Measurements from ENCODE around the gene PRKAG1.

- TF ChIP-seq, protein P1, sequence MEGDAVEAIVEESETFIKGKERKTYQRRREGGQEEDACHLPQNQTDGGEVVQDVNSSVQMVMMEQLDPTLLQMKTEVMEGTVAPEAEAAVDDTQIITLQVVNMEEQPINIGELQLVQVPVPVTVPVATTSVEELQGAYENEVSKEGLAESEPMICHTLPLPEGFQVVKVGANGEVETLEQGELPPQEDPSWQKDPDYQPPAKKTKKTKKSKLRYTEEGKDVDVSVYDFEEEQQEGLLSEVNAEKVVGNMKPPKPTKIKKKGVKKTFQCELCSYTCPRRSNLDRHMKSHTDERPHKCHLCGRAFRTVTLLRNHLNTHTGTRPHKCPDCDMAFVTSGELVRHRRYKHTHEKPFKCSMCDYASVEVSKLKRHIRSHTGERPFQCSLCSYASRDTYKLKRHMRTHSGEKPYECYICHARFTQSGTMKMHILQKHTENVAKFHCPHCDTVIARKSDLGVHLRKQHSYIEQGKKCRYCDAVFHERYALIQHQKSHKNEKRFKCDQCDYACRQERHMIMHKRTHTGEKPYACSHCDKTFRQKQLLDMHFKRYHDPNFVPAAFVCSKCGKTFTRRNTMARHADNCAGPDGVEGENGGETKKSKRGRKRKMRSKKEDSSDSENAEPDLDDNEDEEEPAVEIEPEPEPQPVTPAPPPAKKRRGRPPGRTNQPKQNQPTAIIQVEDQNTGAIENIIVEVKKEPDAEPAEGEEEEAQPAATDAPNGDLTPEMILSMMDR (IDR thresholded peaks at IDR 0.05) = peak in 3 of 4 experiments; percentile 33 to 70 (median 53)
- TF ChIP-seq POLR2AphosphoS5 (IDR thresholded peaks at IDR 0.05) (peak; percentile 91), POLR2A (IDR thresholded peaks at IDR 0.05) (no peak), EP300 (IDR thresholded peaks at IDR 0.05) (no peak)
Observed at GRCh38 chr12:49060237-49061156, 41.9 kb upstream of the PRKAG1 start, which contains the start of gene KMT2D.

All from gastroesophageal sphincter (tissue), 3 donors.